Measurements from ENCODE around the gene GBP4. TPM values are rescaled to one million over a fixed set of nuclear protein-coding genes. Genes with fewer than 3 reads are reported as not detected.

Gene GBP4
- total RNA-seq, 1 experiment from 2014 or later = 0.05 TPM

GRCh38 chr1:89146721-89147120 lies 52.0 kb downstream of the GBP4 start:
- ChIA-PET CTCF (interaction anchor here (1.5 kb wide), 1 partner anchor 61 kb away, joined by 3 read pairs; no protein-coding TSS in a partner anchor), POLR2A (no interaction called here), RAD21 (ENCODE audit: low non-redundant PET in 1 of 2, low total read pairs in 2 of 2, uncharacterized antibody in 2 of 2, unreplicated experiment in 2 of 2) (no interaction called here)
- TF ChIP-seq ZNF274 (IDR thresholded peaks at IDR 0.05; ENCODE audit: low read depth, low read length) (no peak), RAD21 (IDR thresholded peaks at IDR 0.05; ENCODE audit: low read depth) (no peak), ELF1 (IDR thresholded peaks at IDR 0.05; ENCODE audit: borderline replicate concordance, low read depth) (no peak)
- Histone ChIP-seq H3K9ac (ENCODE audit: low read length) (no peak overlapping the region), H3K4me1 (ENCODE audit: control insufficient read depth in 1 of 2, insufficient read depth in 2 of 2, low read length in 2 of 2) (no peaks in the 10 kb centered on the region), H3K27ac (ENCODE audit: low read depth, low read length) (no peak overlapping the region), H3K4me2 (ENCODE audit: low read length) (no peak overlapping the region), H3K79me2 (ENCODE audit: insufficient read depth, low read length) (no peaks in the 10 kb centered on the region), H2AFZ (ENCODE audit: low read depth, low read length, poor library complexity, severe bottlenecking) (no peak overlapping the region), H3K9me2 (ENCODE audit: insufficient read depth) (no peaks in the 10 kb centered on the region), H3K36me3 (ENCODE audit: control insufficient read depth in 1 of 2, insufficient read depth in 2 of 2, low read length in 2 of 2) (no peaks in the 10 kb centered on the region), H4K20me1 (ENCODE audit: insufficient read depth) (no peaks in the 10 kb centered on the region), H3K27me3 (ENCODE audit: insufficient read depth, low read length) (no peaks in the 10 kb centered on the region), H3K9me3 (ENCODE audit: control insufficient read depth in 1 of 2, insufficient read depth in 1 of 2, low read depth in 1 of 2, low read length in 2 of 2) (no peaks in the 10 kb centered on the region), H3K4me3 (replicated peaks in 1 of 2; ENCODE audit: low read depth in 1 of 2, low read length in 2 of 2) (no peak overlapping the region)
- ATAC-seq = no peak
- BruUV-seq (replicated peaks) = no TSS peak
- intact Hi-C loops (cut with micrococcal nuclease) = no loop called here
- no peak for DNase-seq (ENCODE audit: low read depth, low spot score)

- no peak for TF ChIP-seq SP1 (IDR thresholded peaks at IDR 0.05; ENCODE audit: low read depth)
- no peak for TF ChIP-seq ELF1 (IDR thresholded peaks at IDR 0.05; ENCODE audit: borderline replicate concordance, low read depth)
- TF ChIP-seq ZNF274 (IDR thresholded peaks at IDR 0.05; ENCODE audit: low read depth, low read length) = no peak
- TF ChIP-seq SIN3A (IDR thresholded peaks at IDR 0.05; ENCODE audit: low read depth) = no peak
- no peak for TF ChIP-seq POLR2A (IDR thresholded peaks at IDR 0.05; ENCODE audit: borderline replicate concordance, extremely low read depth, insufficient read depth, insufficient read length)
- no peak for TF ChIP-seq MAX (IDR thresholded peaks at IDR 0.05)
- TF ChIP-seq FOSL1 (IDR thresholded peaks at IDR 0.05; ENCODE audit: low read depth) = no peak
- TF ChIP-seq ZFX (IDR thresholded peaks at IDR 0.05) = no peak
- TF ChIP-seq TCF7L2 (IDR thresholded peaks at IDR 0.05; ENCODE audit: borderline replicate concordance, extremely low read depth, insufficient read depth, insufficient read length) = no peak
- no peak for TF ChIP-seq CEBPB (IDR thresholded peaks at IDR 0.05; ENCODE audit: low read depth)
- TF ChIP-seq EZH2phosphoT487 (IDR thresholded peaks at IDR 0.05; ENCODE audit: borderline replicate concordance) = no peak
- no peak for TF ChIP-seq YY1 (IDR thresholded peaks at IDR 0.05; ENCODE audit: extremely low read depth, insufficient replicate concordance, low read depth, low read length)
- TF ChIP-seq RAD21 (IDR thresholded peaks at IDR 0.05; ENCODE audit: low read depth) = no peak
- no peak for TF ChIP-seq POLR2AphosphoS5 (IDR thresholded peaks at IDR 0.05; ENCODE audit: low read depth, low read length)
- DNase-seq (ENCODE audit: low read depth, low spot score) (no peak), ATAC-seq (no peak)
- BruUV-seq (replicated peaks) = no TSS peak
- H3K27ac ChIP-seq (ENCODE audit: low read depth, low read length) = no peak overlapping the region
- no peak overlapping the region for H3K4me2 ChIP-seq (ENCODE audit: low read length)
- no peaks in the 10 kb centered on the region for H3K36me3 ChIP-seq (ENCODE audit: control insufficient read depth in 1 of 2, insufficient read depth in 2 of 2, low read length in 2 of 2)
- no peaks in the 10 kb centered on the region for H3K9me3 ChIP-seq (ENCODE audit: control insufficient read depth in 1 of 2, insufficient read depth in 1 of 2, low read depth in 1 of 2, low read length in 2 of 2)
- H3K79me2 ChIP-seq (ENCODE audit: insufficient read depth, low read length) = no peaks in the 10 kb centered on the region
- POLR2A ChIA-PET = no interaction called here
- H3K4me3 ChIP-seq (replicated peaks in 1 of 2; ENCODE audit: low read depth in 1 of 2, low read length in 2 of 2) = no peak overlapping the region
- intact Hi-C loops (cut with micrococcal nuclease) = no loop called here
- H3K4me1 ChIP-seq (ENCODE audit: control insufficient read depth in 1 of 2, insufficient read depth in 2 of 2, low read length in 2 of 2) = no peaks in the 10 kb centered on the region
- H2AFZ ChIP-seq (ENCODE audit: low read depth, low read length, poor library complexity, severe bottlenecking) = no peak overlapping the region
- RAD21 ChIA-PET (ENCODE audit: low non-redundant PET in 1 of 2, low total read pairs in 2 of 2, uncharacterized antibody in 2 of 2, unreplicated experiment in 2 of 2) = no interaction called here
- H3K9ac ChIP-seq (ENCODE audit: low read length) = no peak overlapping the region
- CTCF ChIA-PET = no interaction called here
- no peaks in the 10 kb centered on the region for H3K27me3 ChIP-seq (ENCODE audit: insufficient read depth, low read length)
- H4K20me1 ChIP-seq (ENCODE audit: insufficient read depth) = no peaks in the 10 kb centered on the region
- no peaks in the 10 kb centered on the region for H3K9me2 ChIP-seq (ENCODE audit: insufficient read depth)
Observed at GRCh38 chr1:89143484-89143883, 55.3 kb downstream of the GBP4 start.

Measured in HCT116 (cell line).